OCI-LY7 (cell line): ENCODE measurements around the gene NAALADL2.

Experiments
- EZH2phosphoT487 ChIP-seq: fragments of 200-600 bp; sonication (generic); IDR thresholded peaks from 2 replicates; pipeline ENCODE4 v1.6.1; 2018; ENCODE audit warnings: low read depth, borderline replicate concordance, mild to moderate bottlenecking, mixed run types, antibody characterized with exemption, low read length, moderate library complexity, mixed read lengths
- TF ChIP-seq, protein P1 (sequence below): fragments of 200-600 bp; sonication (generic); conservative IDR thresholded peaks from 2 replicates; pipeline ENCODE4 v1.5.1; 2014; ENCODE audit warnings: mild to moderate bottlenecking, antibody characterized with exemption, low read length, moderate library complexity, mixed read lengths

DNA sequence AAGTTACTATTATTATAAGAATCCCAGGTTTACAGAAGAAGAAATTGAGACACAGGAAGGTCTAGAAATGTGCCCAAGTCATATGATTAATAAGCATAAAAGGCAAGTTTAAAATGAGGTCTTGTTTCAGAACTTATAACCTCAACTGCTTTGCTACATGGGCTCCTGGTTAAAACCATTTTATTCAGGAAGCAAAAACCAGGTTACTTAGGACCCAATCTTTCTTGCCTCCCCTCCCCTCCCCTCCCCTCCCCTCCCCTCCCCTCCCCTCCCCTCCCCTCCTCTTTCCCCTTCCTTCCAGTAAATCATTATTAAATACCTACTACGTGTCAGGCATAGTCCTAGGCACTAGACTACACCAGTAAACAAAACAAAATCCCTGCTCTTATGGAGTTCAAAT lies 93.9 kb downstream of the NAALADL2 start:
- TF ChIP-seq, protein P1, sequence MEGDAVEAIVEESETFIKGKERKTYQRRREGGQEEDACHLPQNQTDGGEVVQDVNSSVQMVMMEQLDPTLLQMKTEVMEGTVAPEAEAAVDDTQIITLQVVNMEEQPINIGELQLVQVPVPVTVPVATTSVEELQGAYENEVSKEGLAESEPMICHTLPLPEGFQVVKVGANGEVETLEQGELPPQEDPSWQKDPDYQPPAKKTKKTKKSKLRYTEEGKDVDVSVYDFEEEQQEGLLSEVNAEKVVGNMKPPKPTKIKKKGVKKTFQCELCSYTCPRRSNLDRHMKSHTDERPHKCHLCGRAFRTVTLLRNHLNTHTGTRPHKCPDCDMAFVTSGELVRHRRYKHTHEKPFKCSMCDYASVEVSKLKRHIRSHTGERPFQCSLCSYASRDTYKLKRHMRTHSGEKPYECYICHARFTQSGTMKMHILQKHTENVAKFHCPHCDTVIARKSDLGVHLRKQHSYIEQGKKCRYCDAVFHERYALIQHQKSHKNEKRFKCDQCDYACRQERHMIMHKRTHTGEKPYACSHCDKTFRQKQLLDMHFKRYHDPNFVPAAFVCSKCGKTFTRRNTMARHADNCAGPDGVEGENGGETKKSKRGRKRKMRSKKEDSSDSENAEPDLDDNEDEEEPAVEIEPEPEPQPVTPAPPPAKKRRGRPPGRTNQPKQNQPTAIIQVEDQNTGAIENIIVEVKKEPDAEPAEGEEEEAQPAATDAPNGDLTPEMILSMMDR = no peak
- no peak for TF ChIP-seq EZH2phosphoT487
